Bone marrow (tissue), 2 donors: ENCODE results near the gene MAP4K2.

ENCODE experiments used
- DNase-seq, 2 donors: peaks; one replicate each; lab custom pipeline; 2025; lab: John Stamatoyannopoulos, UW

MAP4K2 gene

GRCh38 chr11:64791781-64792291 is 11.2 kb downstream of the MAP4K2 start:
- no peak for DNase-seq

- no peak for DNase-seq
These were observed 12.6 kb downstream of the MAP4K2 start for GRCh38 chr11:64790205-64791095.

GRCh38 chr11:64789331-64790204 is 13.4 kb downstream of the MAP4K2 start:
- no peak for DNase-seq

- DNase-seq = no peak
These were observed 14.4 kb downstream of the MAP4K2 start for GRCh38 chr11:64788321-64789215.

GRCh38 chr11:64787526-64788320 is 15.3 kb downstream of the MAP4K2 start:
- peak; percentile 28 to 48 for DNase-seq

- no peak for DNase-seq
These were observed 16.7 kb downstream of the MAP4K2 start for GRCh38 chr11:64786308-64786707.

- no peak for DNase-seq
These were observed 18.0 kb downstream of the MAP4K2 start for GRCh38 chr11:64784813-64785581.

- peak; percentile 92 to 100 for DNase-seq
These were observed 24.3 kb downstream of the MAP4K2 start, which contains the start of gene SF1 for GRCh38 chr11:64778473-64779298. TSS of gene SF1 (minus strand) at chr11:64778542. CDS start at chr11:64778392, 150 bp downstream.

GRCh38 chr11:64778223-64778472 is 24.9 kb downstream of the MAP4K2 start:
- no peak for DNase-seq

- peak; percentile 53 to 73 for DNase-seq
These were observed 25.4 kb downstream of the MAP4K2 start for GRCh38 chr11:64777449-64778222.

GRCh38 chr11:64776875-64777274 is 26.1 kb downstream of the MAP4K2 start:
- no peak for DNase-seq

- DNase-seq = no peak
These were observed 26.6 kb downstream of the MAP4K2 start for GRCh38 chr11:64776425-64776824.

- no peak for DNase-seq
These were observed 28.9 kb downstream of the MAP4K2 start for GRCh38 chr11:64774144-64774543.

GRCh38 chr11:64772303-64773018 is 30.6 kb downstream of the MAP4K2 start:
- DNase-seq = peak in 1 of 2 donors; percentile 22

- DNase-seq = no peak
These were observed 31.2 kb downstream of the MAP4K2 start for GRCh38 chr11:64771861-64772260.

- no peak for DNase-seq
These were observed 32.9 kb downstream of the MAP4K2 start for GRCh38 chr11:64770120-64770519.

GRCh38 chr11:64769283-64769682 is 33.7 kb downstream of the MAP4K2 start:
- DNase-seq = no peak

GRCh38 chr11:64768300-64768694 is 34.7 kb downstream of the MAP4K2 start:
- DNase-seq = no peak
